ENCODE results near the gene PARVG. TPM values are rescaled to one million over a fixed set of nuclear protein-coding genes. Genes with fewer than 3 reads are reported as not detected.

PARVG gene
- total and polyA plus RNA-seq, 9 of the 15 experiments (the other 6 are each of a cell fraction or from before 2014, with no cell fraction given) = 0.35 TPM; not detected in 8

DNA sequence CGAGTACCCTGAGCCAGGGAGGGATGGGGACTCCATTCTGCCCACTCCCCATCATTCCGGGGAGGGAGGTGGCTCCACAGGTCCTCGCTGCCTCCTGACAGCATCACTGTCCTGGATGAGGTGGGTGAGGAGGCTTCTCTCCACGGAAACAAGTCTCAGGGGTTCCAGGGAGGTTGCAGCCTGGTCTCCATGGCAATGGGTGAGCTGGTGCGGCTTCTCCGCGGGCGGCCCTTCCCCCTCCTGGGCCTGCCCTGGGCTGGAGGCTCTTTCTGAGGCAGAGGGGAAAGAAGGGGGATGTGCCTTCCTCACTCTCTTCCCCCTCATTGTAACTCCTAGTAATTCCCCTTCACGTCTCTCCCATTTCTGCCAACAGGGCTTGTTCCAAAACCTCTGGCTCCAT, 37.1 kb upstream of the PARVG start:
- Histone ChIP-seq H3K9me1 (ENCODE audit: control insufficient read depth, insufficient read depth, low read length) (peaks cover 5% of the 10 kb centered on the region), H3K27me3 (ENCODE audit: control insufficient read depth in 2 of 2, insufficient read depth in 2 of 2, low read length in 2 of 2) (no peaks in the 10 kb centered on the region), H4K20me1 (replicated peaks; ENCODE audit: control insufficient read depth, insufficient read depth, low read length) (no peaks in the 10 kb centered on the region), H3K4me3 (no peak overlapping the region), H3K79me2 (ENCODE audit: control insufficient read depth, insufficient read depth, low read length) (no peaks in the 10 kb centered on the region), H3K9ac (ENCODE audit: insufficient read depth in 1 of 2, low read depth in 2 of 2, low read length in 2 of 2) (no peak overlapping the region), H3K27ac (ENCODE audit: extremely low read depth, low read depth, low read length) (no peak overlapping the region), H3K9me3 (replicated peaks; ENCODE audit: control insufficient read depth, insufficient read depth, low read depth, low read length) (no peaks in the 10 kb centered on the region), H3K4me2 (ENCODE audit: insufficient read depth, low read length) (no peak overlapping the region), H3K4me1 (replicated peaks in 1 of 2; ENCODE audit: control insufficient read depth in 2 of 2, insufficient read depth in 2 of 2, low read length in 2 of 2) (peaks cover 0 to 13% of the 10 kb centered on the region in 2 experiments; a peak in 2 of 5 replicates), H3K36me3 (ENCODE audit: control insufficient read depth, insufficient read depth, low read length) (peaks cover 2% of the 10 kb centered on the region; the same call in 1 of the 3 replicates), H2AFZ (ENCODE audit: low read depth, low read length) (no peak overlapping the region)
- intact Hi-C loops (cut with micrococcal nuclease) = no loop called here
- in situ Hi-C loops (cut with MboI) = no loop called here
- ChIA-PET CTCF (ENCODE audit: low intra/inter-chr PET ratio) (no interaction called here), POLR2A (no interaction called here)
- FAIRE-seq (no peak), ATAC-seq (no peak), DNase-seq (ENCODE audit: extremely low read depth in 1 of 4, low spot score in 3 of 4) (no peak)
- BruUV-seq (replicated peaks) = no TSS peak
- WGBS (ENCODE audit: insufficient coverage, low coverage, missing lambda C conversion rate) = no CpG with 5 or more reads among the region's 9 CpGs
- TF ChIP-seq, protein P1, sequence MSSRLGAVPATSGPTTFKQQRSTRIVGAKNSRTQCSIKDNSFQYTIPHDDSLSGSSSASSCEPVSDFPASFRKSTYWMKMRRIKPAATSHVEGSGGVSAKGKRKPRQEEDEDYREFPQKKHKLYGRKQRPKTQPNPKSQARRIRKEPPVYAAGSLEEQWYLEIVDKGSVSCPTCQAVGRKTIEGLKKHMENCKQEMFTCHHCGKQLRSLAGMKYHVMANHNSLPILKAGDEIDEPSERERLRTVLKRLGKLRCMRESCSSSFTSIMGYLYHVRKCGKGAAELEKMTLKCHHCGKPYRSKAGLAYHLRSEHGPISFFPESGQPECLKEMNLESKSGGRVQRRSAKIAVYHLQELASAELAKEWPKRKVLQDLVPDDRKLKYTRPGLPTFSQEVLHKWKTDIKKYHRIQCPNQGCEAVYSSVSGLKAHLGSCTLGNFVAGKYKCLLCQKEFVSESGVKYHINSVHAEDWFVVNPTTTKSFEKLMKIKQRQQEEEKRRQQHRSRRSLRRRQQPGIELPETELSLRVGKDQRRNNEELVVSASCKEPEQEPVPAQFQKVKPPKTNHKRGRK (tag; IDR thresholded peaks at IDR 0.05) = no peak
- TF ChIP-seq HOXB6 (CRISPR knock-in tag; IDR thresholded peaks at IDR 0.05; ENCODE audit: borderline replicate concordance) (no peak), NFRKB (IDR thresholded peaks at IDR 0.05; ENCODE audit: low read depth) (no peak), KDM1A (IDR thresholded peaks at IDR 0.05) (no peak), TCFL5 (CRISPR knock-in tag; conservative IDR thresholded peaks at IDR 0.05) (no peak), BRD4 (IDR thresholded peaks at IDR 0.05) (no peak)
- TF ChIP-seq, protein P2, sequence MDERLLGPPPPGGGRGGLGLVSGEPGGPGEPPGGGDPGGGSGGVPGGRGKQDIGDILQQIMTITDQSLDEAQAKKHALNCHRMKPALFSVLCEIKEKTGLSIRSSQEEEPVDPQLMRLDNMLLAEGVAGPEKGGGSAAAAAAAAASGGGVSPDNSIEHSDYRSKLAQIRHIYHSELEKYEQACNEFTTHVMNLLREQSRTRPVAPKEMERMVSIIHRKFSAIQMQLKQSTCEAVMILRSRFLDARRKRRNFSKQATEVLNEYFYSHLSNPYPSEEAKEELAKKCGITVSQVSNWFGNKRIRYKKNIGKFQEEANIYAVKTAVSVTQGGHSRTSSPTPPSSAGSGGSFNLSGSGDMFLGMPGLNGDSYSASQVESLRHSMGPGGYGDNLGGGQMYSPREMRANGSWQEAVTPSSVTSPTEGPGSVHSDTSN (CRISPR knock-in tag; IDR thresholded peaks at IDR 0.05; ENCODE audit: low read depth) = no peak
- TF ChIP-seq, protein P2 (tag; conservative IDR thresholded peaks at IDR 0.05; ENCODE audit: low read depth) = no peak
- TF ChIP-seq, protein P3, sequence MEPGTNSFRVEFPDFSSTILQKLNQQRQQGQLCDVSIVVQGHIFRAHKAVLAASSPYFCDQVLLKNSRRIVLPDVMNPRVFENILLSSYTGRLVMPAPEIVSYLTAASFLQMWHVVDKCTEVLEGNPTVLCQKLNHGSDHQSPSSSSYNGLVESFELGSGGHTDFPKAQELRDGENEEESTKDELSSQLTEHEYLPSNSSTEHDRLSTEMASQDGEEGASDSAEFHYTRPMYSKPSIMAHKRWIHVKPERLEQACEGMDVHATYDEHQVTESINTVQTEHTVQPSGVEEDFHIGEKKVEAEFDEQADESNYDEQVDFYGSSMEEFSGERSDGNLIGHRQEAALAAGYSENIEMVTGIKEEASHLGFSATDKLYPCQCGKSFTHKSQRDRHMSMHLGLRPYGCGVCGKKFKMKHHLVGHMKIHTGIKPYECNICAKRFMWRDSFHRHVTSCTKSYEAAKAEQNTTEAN (CRISPR knock-in tag; IDR thresholded peaks at IDR 0.05) = no peak
- TF ChIP-seq, protein P4, sequence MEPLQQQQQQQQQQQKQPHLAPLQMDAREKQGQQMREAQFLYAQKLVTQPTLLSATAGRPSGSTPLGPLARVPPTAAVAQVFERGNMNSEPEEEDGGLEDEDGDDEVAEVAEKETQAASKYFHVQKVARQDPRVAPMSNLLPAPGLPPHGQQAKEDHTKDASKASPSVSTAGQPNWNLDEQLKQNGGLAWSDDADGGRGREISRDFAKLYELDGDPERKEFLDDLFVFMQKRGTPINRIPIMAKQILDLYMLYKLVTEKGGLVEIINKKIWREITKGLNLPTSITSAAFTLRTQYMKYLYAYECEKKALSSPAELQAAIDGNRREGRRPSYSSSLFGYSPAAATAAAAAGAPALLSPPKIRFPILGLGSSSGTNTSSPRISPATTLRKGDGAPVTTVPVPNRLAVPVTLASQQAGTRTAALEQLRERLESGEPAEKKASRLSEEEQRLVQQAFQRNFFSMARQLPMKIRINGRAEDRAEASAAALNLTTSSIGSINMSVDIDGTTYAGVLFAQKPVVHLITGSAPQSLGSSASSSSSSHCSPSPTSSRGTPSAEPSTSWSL (CRISPR knock-in tag; IDR thresholded peaks at IDR 0.05; ENCODE audit: borderline replicate concordance) = no peak
- TF ChIP-seq, protein P5, sequence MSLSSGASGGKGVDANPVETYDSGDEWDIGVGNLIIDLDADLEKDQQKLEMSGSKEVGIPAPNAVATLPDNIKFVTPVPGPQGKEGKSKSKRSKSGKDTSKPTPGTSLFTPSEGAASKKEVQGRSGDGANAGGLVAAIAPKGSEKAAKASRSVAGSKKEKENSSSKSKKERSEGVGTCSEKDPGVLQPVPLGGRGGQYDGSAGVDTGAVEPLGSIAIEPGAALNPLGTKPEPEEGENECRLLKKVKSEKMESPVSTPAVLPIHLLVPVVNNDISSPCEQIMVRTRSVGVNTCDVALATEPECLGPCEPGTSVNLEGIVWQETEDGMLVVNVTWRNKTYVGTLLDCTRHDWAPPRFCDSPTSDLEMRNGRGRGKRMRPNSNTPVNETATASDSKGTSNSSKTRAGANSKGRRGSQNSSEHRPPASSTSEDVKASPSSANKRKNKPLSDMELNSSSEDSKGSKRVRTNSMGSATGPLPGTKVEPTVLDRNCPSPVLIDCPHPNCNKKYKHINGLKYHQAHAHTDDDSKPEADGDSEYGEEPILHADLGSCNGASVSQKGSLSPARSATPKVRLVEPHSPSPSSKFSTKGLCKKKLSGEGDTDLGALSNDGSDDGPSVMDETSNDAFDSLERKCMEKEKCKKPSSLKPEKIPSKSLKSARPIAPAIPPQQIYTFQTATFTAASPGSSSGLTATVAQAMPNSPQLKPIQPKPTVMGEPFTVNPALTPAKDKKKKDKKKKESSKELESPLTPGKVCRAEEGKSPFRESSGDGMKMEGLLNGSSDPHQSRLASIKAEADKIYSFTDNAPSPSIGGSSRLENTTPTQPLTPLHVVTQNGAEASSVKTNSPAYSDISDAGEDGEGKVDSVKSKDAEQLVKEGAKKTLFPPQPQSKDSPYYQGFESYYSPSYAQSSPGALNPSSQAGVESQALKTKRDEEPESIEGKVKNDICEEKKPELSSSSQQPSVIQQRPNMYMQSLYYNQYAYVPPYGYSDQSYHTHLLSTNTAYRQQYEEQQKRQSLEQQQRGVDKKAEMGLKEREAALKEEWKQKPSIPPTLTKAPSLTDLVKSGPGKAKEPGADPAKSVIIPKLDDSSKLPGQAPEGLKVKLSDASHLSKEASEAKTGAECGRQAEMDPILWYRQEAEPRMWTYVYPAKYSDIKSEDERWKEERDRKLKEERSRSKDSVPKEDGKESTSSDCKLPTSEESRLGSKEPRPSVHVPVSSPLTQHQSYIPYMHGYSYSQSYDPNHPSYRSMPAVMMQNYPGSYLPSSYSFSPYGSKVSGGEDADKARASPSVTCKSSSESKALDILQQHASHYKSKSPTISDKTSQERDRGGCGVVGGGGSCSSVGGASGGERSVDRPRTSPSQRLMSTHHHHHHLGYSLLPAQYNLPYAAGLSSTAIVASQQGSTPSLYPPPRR (CRISPR knock-in tag; IDR thresholded peaks at IDR 0.05; ENCODE audit: borderline replicate concordance) = no peak

All from K562 (cell line).